Sigmoid colon (tissue), 3 donors: ENCODE measurements around the gene DLGAP4.

Experiments used
- POLR2A ChIP-seq, 2 donors: fragments of 450-650 bp; IDR thresholded peaks; one replicate each; pipeline ENCODE4 v1.6.1; 2016; ENCODE audit warnings: antibody characterized with exemption in 2 of 2, mild to moderate bottlenecking in 2 of 2, moderate library complexity in 2 of 2
- TF ChIP-seq, protein P1 (sequence below), 4 experiments: fragments of 450-650 bp in 3 of 4; fragments of 200-600 bp in 1 of 4; IDR thresholded peaks; one replicate each; pipeline ENCODE4 v1.5.1; 2016 to 2019; ENCODE audit warnings: antibody characterized with exemption in 4 of 4, mild to moderate bottlenecking in 3 of 4, moderate library complexity in 2 of 4

GRCh38 chr20:36490191-36490590 is 184.1 kb downstream of the DLGAP4 start:
- TF ChIP-seq, protein P1, sequence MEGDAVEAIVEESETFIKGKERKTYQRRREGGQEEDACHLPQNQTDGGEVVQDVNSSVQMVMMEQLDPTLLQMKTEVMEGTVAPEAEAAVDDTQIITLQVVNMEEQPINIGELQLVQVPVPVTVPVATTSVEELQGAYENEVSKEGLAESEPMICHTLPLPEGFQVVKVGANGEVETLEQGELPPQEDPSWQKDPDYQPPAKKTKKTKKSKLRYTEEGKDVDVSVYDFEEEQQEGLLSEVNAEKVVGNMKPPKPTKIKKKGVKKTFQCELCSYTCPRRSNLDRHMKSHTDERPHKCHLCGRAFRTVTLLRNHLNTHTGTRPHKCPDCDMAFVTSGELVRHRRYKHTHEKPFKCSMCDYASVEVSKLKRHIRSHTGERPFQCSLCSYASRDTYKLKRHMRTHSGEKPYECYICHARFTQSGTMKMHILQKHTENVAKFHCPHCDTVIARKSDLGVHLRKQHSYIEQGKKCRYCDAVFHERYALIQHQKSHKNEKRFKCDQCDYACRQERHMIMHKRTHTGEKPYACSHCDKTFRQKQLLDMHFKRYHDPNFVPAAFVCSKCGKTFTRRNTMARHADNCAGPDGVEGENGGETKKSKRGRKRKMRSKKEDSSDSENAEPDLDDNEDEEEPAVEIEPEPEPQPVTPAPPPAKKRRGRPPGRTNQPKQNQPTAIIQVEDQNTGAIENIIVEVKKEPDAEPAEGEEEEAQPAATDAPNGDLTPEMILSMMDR (IDR thresholded peaks at IDR 0.05), result no peak
- no peak for TF ChIP-seq POLR2A (IDR thresholded peaks at IDR 0.05)
